Measurements from ENCODE around the gene IL16.

The IL16 gene

GRCh38 chr15:81225161-81225671 lies 28.5 kb downstream of the IL16 start:
- H3K9me3 ChIP-seq (ENCODE audit: control insufficient read depth in 2 of 2, low read length in 2 of 2), result no peaks in the 10 kb centered on the region
- no peak overlapping the region for H3K4me3 ChIP-seq (ENCODE audit: low read length in 2 of 2)
- peaks cover 9% of the 10 kb centered on the region for H3K4me1 ChIP-seq (ENCODE audit: control insufficient read depth, insufficient read depth, low read length)
- H3K36me3 ChIP-seq (ENCODE audit: control insufficient read depth in 2 of 2, insufficient read depth in 2 of 2, low read length in 2 of 2), result no peaks in the 10 kb centered on the region
- H3K9ac ChIP-seq (ENCODE audit: low read length in 2 of 2), result no peak overlapping the region
- peak overlapping the region; percentile 37 for H3K27ac ChIP-seq (ENCODE audit: low read length)
- no peaks in the 10 kb centered on the region for H3K27me3 ChIP-seq (ENCODE audit: control insufficient read depth in 1 of 2, insufficient read depth in 2 of 2, low read length in 2 of 2)

- H3K4me1 ChIP-seq (ENCODE audit: control insufficient read depth, insufficient read depth, low read length), result peaks cover 13% of the 10 kb centered on the region
- no peak overlapping the region for H3K4me3 ChIP-seq (ENCODE audit: low read length in 2 of 2)
- no peak overlapping the region for H3K27ac ChIP-seq (ENCODE audit: low read length)
- no peak overlapping the region for H3K9ac ChIP-seq (ENCODE audit: low read length in 2 of 2)
- H3K36me3 ChIP-seq (ENCODE audit: control insufficient read depth in 2 of 2, insufficient read depth in 2 of 2, low read length in 2 of 2), result no peaks in the 10 kb centered on the region
- H3K9me3 ChIP-seq (ENCODE audit: control insufficient read depth in 2 of 2, low read length in 2 of 2), result no peaks in the 10 kb centered on the region
- no peaks in the 10 kb centered on the region for H3K27me3 ChIP-seq (ENCODE audit: control insufficient read depth in 1 of 2, insufficient read depth in 2 of 2, low read length in 2 of 2)
These were observed 31.0 kb downstream of the IL16 start for GRCh38 chr15:81227716-81228115.

- peaks cover 13% of the 10 kb centered on the region for H3K4me1 ChIP-seq (ENCODE audit: control insufficient read depth, insufficient read depth, low read length)
- H3K36me3 ChIP-seq (ENCODE audit: control insufficient read depth in 2 of 2, insufficient read depth in 2 of 2, low read length in 2 of 2), result no peaks in the 10 kb centered on the region
- no peak overlapping the region for H3K9ac ChIP-seq (ENCODE audit: low read length in 2 of 2)
- H3K9me3 ChIP-seq (ENCODE audit: control insufficient read depth in 2 of 2, low read length in 2 of 2), result peaks cover 0 to 3% of the 10 kb centered on the region in 2 donors
- H3K27ac ChIP-seq (ENCODE audit: low read length), result peak overlapping the region; percentile 25
- H3K27me3 ChIP-seq (ENCODE audit: control insufficient read depth in 1 of 2, insufficient read depth in 2 of 2, low read length in 2 of 2), result no peaks in the 10 kb centered on the region
- no peak overlapping the region for H3K4me3 ChIP-seq (ENCODE audit: low read length in 2 of 2)
These were observed 32.9 kb downstream of the IL16 start for GRCh38 chr15:81229586-81229985.

DNA sequence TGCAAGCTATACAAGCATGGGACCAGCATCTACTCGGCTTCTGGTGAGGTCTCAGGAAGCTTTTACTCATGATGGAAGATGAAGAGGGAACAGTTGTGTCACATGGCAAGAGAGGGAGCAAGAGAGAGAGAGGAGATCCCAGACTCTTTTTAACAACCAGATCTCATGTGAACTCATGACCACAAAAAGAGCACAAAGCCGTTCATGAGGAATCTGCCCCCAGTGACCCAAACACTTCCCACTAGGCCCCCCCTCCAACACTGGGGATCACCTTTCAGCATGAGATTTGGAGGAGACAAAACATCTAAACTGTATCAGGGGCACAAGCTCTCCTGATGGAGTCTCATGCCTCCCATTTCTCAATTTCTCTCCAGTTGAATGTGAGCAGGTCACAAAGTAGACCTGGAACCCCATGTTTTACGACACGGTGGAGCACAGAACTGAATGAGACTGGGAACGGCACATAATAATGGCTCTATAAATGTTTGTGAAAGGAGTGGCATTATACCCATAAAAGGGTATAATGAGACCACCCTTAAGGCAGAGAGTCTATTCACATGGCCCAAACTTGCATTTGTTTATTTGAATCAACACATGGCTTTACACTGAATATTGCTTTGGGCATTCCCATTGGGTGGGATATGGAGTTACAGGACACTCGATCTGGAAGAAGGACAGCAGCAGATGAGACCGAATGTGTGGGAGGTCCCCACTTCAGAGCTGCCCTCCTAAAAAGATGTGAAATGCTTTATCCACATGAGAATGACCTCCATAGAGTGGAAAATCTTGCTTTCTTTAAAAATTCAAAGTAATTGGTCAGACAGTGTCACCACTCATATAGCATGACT lies 38.8 kb downstream of the IL16 start:
- Histone ChIP-seq H3K27me3 (ENCODE audit: control insufficient read depth in 1 of 2, insufficient read depth in 2 of 2, low read length in 2 of 2) (no peaks in the 10 kb centered on the region), H3K9ac (ENCODE audit: low read length in 2 of 2) (no peak overlapping the region), H3K4me1 (ENCODE audit: control insufficient read depth, insufficient read depth, low read length) (peaks cover under 1% of the 10 kb centered on the region), H3K9me3 (ENCODE audit: control insufficient read depth in 2 of 2, low read length in 2 of 2) (peaks cover 0 to 3% of the 10 kb centered on the region in 2 donors), H3K4me3 (ENCODE audit: low read length in 2 of 2) (no peak overlapping the region), H3K36me3 (ENCODE audit: control insufficient read depth in 2 of 2, insufficient read depth in 2 of 2, low read length in 2 of 2) (no peaks in the 10 kb centered on the region), H3K27ac (ENCODE audit: low read length) (no peak overlapping the region)

DNA sequence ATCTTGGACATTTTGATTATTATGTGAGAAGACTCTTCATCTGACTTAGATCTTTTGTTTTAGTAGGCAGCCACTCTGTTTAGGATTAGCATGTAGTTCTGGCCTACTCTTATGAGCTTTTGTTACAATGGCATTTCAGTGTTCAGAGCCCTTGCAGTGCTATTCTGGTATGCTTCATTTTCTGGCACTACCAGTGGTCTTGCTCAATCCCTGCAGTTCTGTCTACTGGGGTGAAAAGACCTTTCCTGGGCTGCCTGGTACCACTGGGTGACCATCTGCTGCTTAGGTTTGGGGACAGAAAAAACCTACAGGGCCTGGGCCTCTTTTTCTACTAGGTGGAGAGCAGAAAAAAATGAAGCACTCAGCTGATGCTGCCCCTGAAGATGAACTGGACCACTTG lies 42.5 kb downstream of the IL16 start:
- H3K27me3 ChIP-seq (ENCODE audit: control insufficient read depth in 1 of 2, insufficient read depth in 2 of 2, low read length in 2 of 2), result no peaks in the 10 kb centered on the region
- H3K4me1 ChIP-seq (ENCODE audit: control insufficient read depth, insufficient read depth, low read length), result no peaks in the 10 kb centered on the region
- no peak overlapping the region for H3K9ac ChIP-seq (ENCODE audit: low read length in 2 of 2)
- peaks cover 0 to 8% of the 10 kb centered on the region in 2 donors for H3K9me3 ChIP-seq (ENCODE audit: control insufficient read depth in 2 of 2, low read length in 2 of 2)
- no peak overlapping the region for H3K4me3 ChIP-seq (ENCODE audit: low read length in 2 of 2)
- no peak overlapping the region for H3K27ac ChIP-seq (ENCODE audit: low read length)
- no peaks in the 10 kb centered on the region for H3K36me3 ChIP-seq (ENCODE audit: control insufficient read depth in 2 of 2, insufficient read depth in 2 of 2, low read length in 2 of 2)

GRCh38 chr15:81242778-81243177 lies 46.1 kb downstream of the IL16 start:
- H3K4me1 ChIP-seq (ENCODE audit: control insufficient read depth, insufficient read depth, low read length), result no peaks in the 10 kb centered on the region
- no peaks in the 10 kb centered on the region for H3K36me3 ChIP-seq (ENCODE audit: control insufficient read depth in 2 of 2, insufficient read depth in 2 of 2, low read length in 2 of 2)
- peaks cover 0 to 8% of the 10 kb centered on the region in 2 donors for H3K9me3 ChIP-seq (ENCODE audit: control insufficient read depth in 2 of 2, low read length in 2 of 2)
- no peak overlapping the region for H3K9ac ChIP-seq (ENCODE audit: low read length in 2 of 2)
- no peak overlapping the region for H3K27ac ChIP-seq (ENCODE audit: low read length)
- H3K4me3 ChIP-seq (ENCODE audit: low read length in 2 of 2), result no peak overlapping the region
- no peaks in the 10 kb centered on the region for H3K27me3 ChIP-seq (ENCODE audit: control insufficient read depth in 1 of 2, insufficient read depth in 2 of 2, low read length in 2 of 2)

DNA sequence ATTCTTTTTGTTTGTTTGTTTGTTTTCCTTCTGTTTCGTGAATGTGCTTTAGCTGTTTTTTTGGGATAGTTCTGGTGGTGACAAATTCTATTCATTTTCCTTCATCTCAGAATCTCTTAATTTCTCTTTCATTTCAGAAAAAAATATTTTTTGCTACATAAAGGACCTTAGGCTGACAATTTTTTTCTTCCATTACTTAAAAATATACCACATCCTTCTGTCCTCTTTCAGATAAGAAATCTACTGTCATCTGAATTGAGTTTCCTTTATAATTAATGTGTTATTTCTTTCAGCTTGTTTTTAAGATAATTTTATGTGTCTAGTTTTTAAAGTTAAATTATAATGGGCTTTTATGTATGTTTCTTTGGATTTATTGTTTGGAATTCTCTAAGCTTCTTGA lies 47.6 kb downstream of the IL16 start:
- no peaks in the 10 kb centered on the region for H3K36me3 ChIP-seq (ENCODE audit: control insufficient read depth in 2 of 2, insufficient read depth in 2 of 2, low read length in 2 of 2)
- no peak overlapping the region for H3K4me3 ChIP-seq (ENCODE audit: low read length in 2 of 2)
- H3K27ac ChIP-seq (ENCODE audit: low read length), result no peak overlapping the region
- H3K9me3 ChIP-seq (ENCODE audit: control insufficient read depth in 2 of 2, low read length in 2 of 2), result peaks cover 0 to 8% of the 10 kb centered on the region in 2 donors
- no peak overlapping the region for H3K9ac ChIP-seq (ENCODE audit: low read length in 2 of 2)
- H3K4me1 ChIP-seq (ENCODE audit: control insufficient read depth, insufficient read depth, low read length), result no peaks in the 10 kb centered on the region
- H3K27me3 ChIP-seq (ENCODE audit: control insufficient read depth in 1 of 2, insufficient read depth in 2 of 2, low read length in 2 of 2), result no peaks in the 10 kb centered on the region

GRCh38 chr15:81253846-81254245 lies 57.2 kb downstream of the IL16 start:
- Histone ChIP-seq H3K9me3 (ENCODE audit: control insufficient read depth in 2 of 2, low read length in 2 of 2) (no peaks in the 10 kb centered on the region), H3K27me3 (ENCODE audit: control insufficient read depth in 1 of 2, insufficient read depth in 2 of 2, low read length in 2 of 2) (peaks cover 0 to 2% of the 10 kb centered on the region in 2 donors), H3K36me3 (ENCODE audit: control insufficient read depth in 2 of 2, insufficient read depth in 2 of 2, low read length in 2 of 2) (no peaks in the 10 kb centered on the region), H3K9ac (ENCODE audit: low read length in 2 of 2) (no peak overlapping the region), H3K4me3 (ENCODE audit: low read length in 2 of 2) (no peak overlapping the region), H3K27ac (ENCODE audit: low read length) (no peak overlapping the region), H3K4me1 (ENCODE audit: control insufficient read depth, insufficient read depth, low read length) (no peaks in the 10 kb centered on the region)

DNA sequence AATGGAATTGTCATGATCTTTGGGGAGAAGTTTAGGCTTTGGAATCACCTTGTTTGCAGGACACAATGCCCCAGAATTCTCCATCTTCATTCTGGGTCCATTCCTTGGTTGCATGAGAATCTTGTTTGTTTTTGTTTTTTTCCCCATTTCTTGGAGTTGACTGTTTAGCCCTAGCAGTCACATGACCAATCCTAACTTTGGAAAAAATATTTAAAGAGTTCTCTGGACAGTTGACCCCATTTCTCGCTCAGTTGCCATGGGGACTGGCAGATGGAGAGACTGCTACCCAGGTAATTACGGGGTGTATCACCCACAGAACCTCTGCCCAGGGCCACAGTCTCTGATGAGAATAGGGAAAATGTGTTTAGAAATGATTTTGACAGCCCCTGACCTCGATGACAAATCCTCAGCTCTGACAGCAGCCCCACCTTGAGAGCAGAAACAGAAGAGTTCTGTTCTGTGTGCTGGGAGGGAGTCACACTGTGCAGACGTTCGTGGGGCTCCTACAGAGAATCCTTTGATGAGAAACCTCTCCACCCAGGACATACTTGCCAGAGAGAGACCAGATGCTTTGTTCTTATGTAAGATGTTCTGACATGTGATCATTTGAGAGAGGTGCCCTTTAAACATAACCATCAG lies 57.7 kb downstream of the IL16 start:
- Histone ChIP-seq H3K27me3 (ENCODE audit: control insufficient read depth in 1 of 2, insufficient read depth in 2 of 2, low read length in 2 of 2) (peaks cover 0 to 2% of the 10 kb centered on the region in 2 donors), H3K36me3 (ENCODE audit: control insufficient read depth in 2 of 2, insufficient read depth in 2 of 2, low read length in 2 of 2) (no peaks in the 10 kb centered on the region), H3K9ac (ENCODE audit: low read length in 2 of 2) (no peak overlapping the region), H3K9me3 (ENCODE audit: control insufficient read depth in 2 of 2, low read length in 2 of 2) (no peaks in the 10 kb centered on the region), H3K4me1 (ENCODE audit: control insufficient read depth, insufficient read depth, low read length) (no peaks in the 10 kb centered on the region), H3K27ac (ENCODE audit: low read length) (no peak overlapping the region), H3K4me3 (ENCODE audit: low read length in 2 of 2) (peak overlapping the region in 1 of 2 donors; percentile 14)

DNA sequence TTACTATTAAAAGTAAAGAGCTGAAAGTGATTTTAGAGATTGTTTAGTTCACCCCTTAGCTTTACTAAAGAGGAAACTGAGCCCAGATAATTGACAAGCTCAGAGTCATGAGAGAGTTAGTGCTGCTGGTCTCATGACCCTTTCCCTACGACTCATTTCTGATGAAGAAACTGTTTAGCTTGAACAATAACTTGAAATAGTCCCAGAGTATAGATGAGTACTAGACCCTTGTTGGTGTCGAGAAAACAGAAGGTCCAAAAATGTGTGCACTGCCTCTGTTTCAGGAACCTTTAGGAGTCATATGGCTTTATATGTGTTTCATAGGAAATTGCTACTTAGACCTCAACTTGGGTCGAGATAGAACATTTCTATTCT lies 58.2 kb downstream of the IL16 start:
- no peaks in the 10 kb centered on the region for H3K4me1 ChIP-seq (ENCODE audit: control insufficient read depth, insufficient read depth, low read length)
- no peaks in the 10 kb centered on the region for H3K36me3 ChIP-seq (ENCODE audit: control insufficient read depth in 2 of 2, insufficient read depth in 2 of 2, low read length in 2 of 2)
- no peak overlapping the region for H3K4me3 ChIP-seq (ENCODE audit: low read length in 2 of 2)
- H3K9ac ChIP-seq (ENCODE audit: low read length in 2 of 2), result no peak overlapping the region
- peaks cover 0 to 4% of the 10 kb centered on the region in 2 donors for H3K27me3 ChIP-seq (ENCODE audit: control insufficient read depth in 1 of 2, insufficient read depth in 2 of 2, low read length in 2 of 2)
- no peak overlapping the region for H3K27ac ChIP-seq (ENCODE audit: low read length)
- H3K9me3 ChIP-seq (ENCODE audit: control insufficient read depth in 2 of 2, low read length in 2 of 2), result no peaks in the 10 kb centered on the region

All from stomach smooth muscle (tissue), 2 donors.